GM19238 (cell line): ENCODE results near the gene MAP3K5.

ENCODE experiments used
- DNase-seq: peaks from one replicate; pipeline ENCODE4 v3.0.0; 2011; ENCODE audit warnings: low spot score; ENCODE audit not compliant: insufficient read length

Gene MAP3K5

GRCh38 chr6:136750696-136751521 lies 41.4 kb downstream of the MAP3K5 start:
- no peak for DNase-seq

GRCh38 chr6:136749359-136749997 lies 42.8 kb downstream of the MAP3K5 start:
- DNase-seq, result no peak

- no peak for DNase-seq
These were observed 44.8 kb downstream of the MAP3K5 start for GRCh38 chr6:136747507-136747906.

GRCh38 chr6:136745300-136745699 lies 47.0 kb downstream of the MAP3K5 start:
- DNase-seq, result no peak

- no peak for DNase-seq
These were observed 47.4 kb downstream of the MAP3K5 start for GRCh38 chr6:136744889-136745288.

GRCh38 chr6:136742125-136742524 lies 50.2 kb downstream of the MAP3K5 start:
- DNase-seq, result no peak

- DNase-seq, result no peak
These were observed 52.0 kb downstream of the MAP3K5 start for GRCh38 chr6:136740050-136740974.

GRCh38 chr6:136739501-136739900 lies 52.8 kb downstream of the MAP3K5 start:
- no peak for DNase-seq

- DNase-seq, result no peak
These were observed 53.2 kb downstream of the MAP3K5 start for GRCh38 chr6:136739071-136739470.

- DNase-seq, result no peak
These were observed 53.6 kb downstream of the MAP3K5 start for GRCh38 chr6:136738692-136739057.

- no peak for DNase-seq
These were observed 54.2 kb downstream of the MAP3K5 start for GRCh38 chr6:136737871-136738691.

- DNase-seq, result no peak
These were observed 54.9 kb downstream of the MAP3K5 start for GRCh38 chr6:136737374-136737844.

GRCh38 chr6:136736281-136736960 lies 55.9 kb downstream of the MAP3K5 start:
- no peak for DNase-seq

- DNase-seq, result no peak
These were observed 57.3 kb downstream of the MAP3K5 start for GRCh38 chr6:136734977-136735376.

- DNase-seq, result no peak
These were observed 59.4 kb downstream of the MAP3K5 start for GRCh38 chr6:136732889-136733288.

- no peak for DNase-seq
These were observed 62.4 kb downstream of the MAP3K5 start for GRCh38 chr6:136729832-136730231.

GRCh38 chr6:136728976-136729515 lies 63.2 kb downstream of the MAP3K5 start:
- no peak for DNase-seq

GRCh38 chr6:136728033-136728939 lies 64.0 kb downstream of the MAP3K5 start:
- no peak for DNase-seq
